SH-SY5Y (cell line): ENCODE data around the gene STEAP4.

ENCODE experiments used
- GATA2 ChIP-seq: IDR thresholded peaks from 2 replicates; pipeline ENCODE4 v1.6.1; 2011; ENCODE audit warnings: mild to moderate bottlenecking, low read depth, low read length
- GATA3 ChIP-seq: IDR thresholded peaks from 2 replicates; pipeline ENCODE4 v1.6.1; 2011; ENCODE audit warnings: low read depth, mild to moderate bottlenecking, low read length, moderate library complexity

GRCh38 chr7:88317422-88317821, 10.7 kb upstream of the STEAP4 start:
- no peak for TF ChIP-seq GATA2
- no peak for TF ChIP-seq GATA3
